SK-N-DZ (cell line): ENCODE data around the gene CAST.

ENCODE experiments used
- DNase-seq: peaks from one replicate; pipeline ENCODE4 v3.0.0-alpha.2; 2015; ENCODE audit warnings: low spot score

CAST gene

GRCh38 chr5:96818125-96818788 is 156.1 kb downstream of the CAST start:
- DNase-seq = no peak

DNA sequence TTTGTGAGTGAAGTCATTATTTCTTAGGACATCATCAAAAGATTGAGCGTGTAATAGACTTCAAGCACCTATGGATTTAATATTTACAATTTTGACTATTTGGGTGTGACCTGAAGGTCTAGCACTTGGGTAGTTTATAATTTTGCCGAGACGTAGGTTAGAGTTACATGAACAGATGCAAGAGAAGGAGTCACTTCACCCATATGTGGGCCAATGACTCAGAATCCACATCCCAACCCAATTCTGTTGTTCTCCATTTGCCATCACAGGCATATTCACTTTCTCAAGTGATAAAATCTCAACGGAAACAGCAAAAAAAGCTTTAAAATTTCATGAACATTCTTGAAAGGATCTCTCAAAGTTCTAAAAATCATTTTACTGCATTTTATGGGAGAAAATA is 157.6 kb downstream of the CAST start:
- no peak for DNase-seq

DNA sequence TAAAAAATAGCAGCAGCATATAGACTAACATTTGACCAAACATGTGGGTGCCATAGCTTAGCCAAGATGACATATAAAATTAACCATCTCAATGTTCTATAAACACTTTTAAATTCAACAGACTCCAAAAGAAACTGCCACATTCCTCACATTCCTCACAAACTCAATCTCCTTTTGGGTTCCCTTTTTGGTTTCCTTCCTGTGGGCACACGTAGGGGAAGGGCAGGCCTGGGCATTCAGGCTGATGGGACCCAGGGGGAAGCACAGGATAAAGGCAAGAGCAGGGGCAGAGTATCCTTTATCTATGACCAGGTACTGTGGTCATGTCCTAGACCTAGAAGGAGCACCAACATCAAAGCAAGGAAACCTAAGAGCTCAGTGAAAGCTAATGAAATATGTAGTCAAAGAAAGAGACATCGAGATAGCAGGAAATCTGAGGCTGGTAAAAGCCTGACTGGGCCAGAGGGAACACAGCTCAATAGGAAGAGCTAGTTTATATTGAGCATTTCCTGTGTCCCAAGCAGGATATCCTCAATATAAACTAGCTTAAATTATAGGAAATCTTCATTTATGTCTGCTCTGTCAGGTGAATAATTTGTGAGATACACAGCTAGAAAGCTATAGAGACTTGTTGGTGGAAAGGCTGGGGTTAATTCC is 159.2 kb downstream of the CAST start:
- no peak for DNase-seq

- no peak for DNase-seq
Observed at GRCh38 chr5:96822686-96823459, 160.7 kb downstream of the CAST start.

GRCh38 chr5:96823900-96824380 is 161.8 kb downstream of the CAST start:
- peak; percentile 54 for DNase-seq
